Ishikawa (cell line): ENCODE data around the gene CHCHD6.

ENCODE experiments used
- MAX ChIP-seq: IDR thresholded peaks from 2 replicates; pipeline ENCODE4 v1.6.1; 2012
- REST ChIP-seq: IDR thresholded peaks from 2 replicates; pipeline ENCODE4 v1.6.1; 2012; ENCODE audit warnings: low read depth, mild to moderate bottlenecking

GRCh38 chr3:126672741-126673140, 31.3 kb upstream of the CHCHD6 start:
- TF ChIP-seq MAX (no peak), REST (no peak)
